HepG2 (cell line): ENCODE measurements around the gene VWA7. TPM values are rescaled to one million over a fixed set of nuclear protein-coding genes. Genes with fewer than 3 reads are reported as not detected.

Experiments
- ATAD3A ChIP-seq: sonication (generic); formaldehyde crosslinking; IDR thresholded peaks from 2 replicates; pipeline ENCODE4 v1.4.0; 2020; ENCODE audit warnings: missing genetic modification reagents
- KLF13 ChIP-seq: sonication (generic); formaldehyde crosslinking; IDR thresholded peaks from 2 replicates; pipeline ENCODE4 v1.4.0; 2020; ENCODE audit warnings: mild to moderate bottlenecking, missing genetic modification reagents
- KLF6 ChIP-seq: IDR thresholded peaks from 2 replicates; pipeline ENCODE4 v1.8.0; 2016; ENCODE audit warnings: missing biosample characterization, missing genetic modification reagents
- KLF9 ChIP-seq: IDR thresholded peaks from 2 replicates; pipeline ENCODE4 v1.6.1; 2016; ENCODE audit warnings: low read depth
- MTF2 ChIP-seq: sonication (generic); formaldehyde crosslinking; IDR thresholded peaks from 2 replicates; pipeline ENCODE4 v1.5.0; 2020; ENCODE audit warnings: missing genetic modification reagents, borderline replicate concordance
- NAIF1 ChIP-seq: sonication (generic); formaldehyde crosslinking; IDR thresholded peaks from 2 replicates; pipeline ENCODE4 v1.5.0; 2020; ENCODE audit warnings: mild to moderate bottlenecking, missing genetic modification reagents, borderline replicate concordance
- PHF21A ChIP-seq: sonication (generic); formaldehyde crosslinking; IDR thresholded peaks from 2 replicates; pipeline ENCODE4 v1.5.0; 2020; ENCODE audit warnings: mild to moderate bottlenecking, missing genetic modification reagents
- PRMT3 ChIP-seq: sonication (generic); formaldehyde crosslinking; IDR thresholded peaks from 2 replicates; pipeline ENCODE4 v1.8.1; 2022; ENCODE audit warnings: low read depth, mild to moderate bottlenecking, moderate library complexity, missing genetic modification reagents, borderline replicate concordance
- SP2 ChIP-seq: sonication (generic); formaldehyde crosslinking; IDR thresholded peaks from 2 replicates; pipeline ENCODE4 v1.5.1; 2020; ENCODE audit warnings: mild to moderate bottlenecking, missing genetic modification reagents
- TRIM24 ChIP-seq: sonication (generic); formaldehyde crosslinking; IDR thresholded peaks from 2 replicates; pipeline ENCODE4 v1.8.0; 2022; ENCODE audit warnings: mild to moderate bottlenecking, missing genetic modification reagents
- ZEB1 ChIP-seq: IDR thresholded peaks from 2 replicates; pipeline ENCODE4 v1.6.1; 2012; ENCODE audit warnings: mild to moderate bottlenecking, low read depth, inconsistent platforms; ENCODE audit not compliant: insufficient replicate concordance
- ZFP36L1 ChIP-seq: sonication (generic); formaldehyde crosslinking; IDR thresholded peaks from 2 replicates; pipeline ENCODE4 v1.8.0; 2022; ENCODE audit warnings: mild to moderate bottlenecking, missing genetic modification reagents, moderate library complexity
- ZFP41 ChIP-seq: sonication (generic); formaldehyde crosslinking; IDR thresholded peaks from 2 replicates; pipeline ENCODE4 v1.4.0; 2020; ENCODE audit warnings: mild to moderate bottlenecking, missing genetic modification reagents, borderline replicate concordance
- ZNF772 ChIP-seq: sonication (generic); formaldehyde crosslinking; IDR thresholded peaks from 2 replicates; pipeline ENCODE4 v1.5.0; 2020; ENCODE audit warnings: mild to moderate bottlenecking, missing genetic modification reagents
- ZNF776 ChIP-seq: sonication (generic); formaldehyde crosslinking; IDR thresholded peaks from 2 replicates; pipeline ENCODE4 v1.4.0; 2020; ENCODE audit warnings: mild to moderate bottlenecking, missing genetic modification reagents
- ZNF83 ChIP-seq: sonication (generic); formaldehyde crosslinking; IDR thresholded peaks from 2 replicates; pipeline ENCODE4 v1.4.0; 2020; ENCODE audit warnings: missing genetic modification reagents, mild to moderate bottlenecking, borderline replicate concordance
- polyA plus RNA-seq, 8 experiments: library from polyadenylated mRNA; depleted of rRNA in 3 of 8; stranded (reverse) in 7 of 8; unstranded in 1 of 8; fragments of >200 nt; fragmentation: Illumina TruSeq in 4 of 8; extraction: Trizol in 4 of 8; gene quantifications; 2 replicates each; pipeline versions ENCODE4 v1.2.1 to v1.2.3, GENCODE V29; 2011 to 2016; ENCODE audit warnings: low read depth in 4 of 8, missing spikeins in 1 of 8, mixed read lengths in 1 of 8; ENCODE audit not compliant: insufficient read depth in 1 of 8
- total RNA-seq, 5 experiments: library from RNA; depleted of rRNA; stranded (reverse); fragments of >200 nt; fragmentation: Illumina TruSeq; extraction: Trizol; gene quantifications; 2 replicates each; pipeline ENCODE4 v1.2.3, GENCODE V29; 2016; ENCODE audit warnings: low read depth in 1 of 5
- TF ChIP-seq, protein P1 (sequence below): sonication (generic); formaldehyde crosslinking; IDR thresholded peaks from 2 replicates; pipeline ENCODE4 v1.4.0; 2020; ENCODE audit warnings: mild to moderate bottlenecking, missing genetic modification reagents
- TF ChIP-seq, protein P2 (sequence below): IDR thresholded peaks from 2 replicates; pipeline ENCODE4 v1.6.1; 2016; ENCODE audit warnings: mild to moderate bottlenecking, missing biosample characterization, missing genetic modification reagents
- TF ChIP-seq, protein P3 (sequence below): sonication (generic); formaldehyde crosslinking; IDR thresholded peaks from 2 replicates; pipeline ENCODE4 v1.8.1; 2022; ENCODE audit warnings: mild to moderate bottlenecking, missing genetic modification reagents
- TF ChIP-seq, protein P4 (sequence below): sonication (generic); formaldehyde crosslinking; IDR thresholded peaks from 2 replicates; pipeline ENCODE4 v1.8.0; 2022; ENCODE audit warnings: missing genetic modification reagents, mild to moderate bottlenecking, inconsistent platforms, borderline replicate concordance
- TF ChIP-seq, protein P5 (sequence below): sonication (generic); formaldehyde crosslinking; IDR thresholded peaks from 2 replicates; pipeline ENCODE4 v1.4.0; 2020; ENCODE audit warnings: missing genetic modification reagents, low read depth, mild to moderate bottlenecking, borderline replicate concordance
- TF ChIP-seq, protein P6 (sequence below): sonication (generic); formaldehyde crosslinking; IDR thresholded peaks from 2 replicates; pipeline ENCODE4 v1.8.0; 2022; ENCODE audit warnings: mild to moderate bottlenecking, missing genetic modification reagents

Gene VWA7
- total and polyA plus RNA-seq, 2 of the 13 experiments (the other 11 are each of a cell fraction or from before 2014, with no cell fraction given) = 0.86 to 3.3 TPM

DNA sequence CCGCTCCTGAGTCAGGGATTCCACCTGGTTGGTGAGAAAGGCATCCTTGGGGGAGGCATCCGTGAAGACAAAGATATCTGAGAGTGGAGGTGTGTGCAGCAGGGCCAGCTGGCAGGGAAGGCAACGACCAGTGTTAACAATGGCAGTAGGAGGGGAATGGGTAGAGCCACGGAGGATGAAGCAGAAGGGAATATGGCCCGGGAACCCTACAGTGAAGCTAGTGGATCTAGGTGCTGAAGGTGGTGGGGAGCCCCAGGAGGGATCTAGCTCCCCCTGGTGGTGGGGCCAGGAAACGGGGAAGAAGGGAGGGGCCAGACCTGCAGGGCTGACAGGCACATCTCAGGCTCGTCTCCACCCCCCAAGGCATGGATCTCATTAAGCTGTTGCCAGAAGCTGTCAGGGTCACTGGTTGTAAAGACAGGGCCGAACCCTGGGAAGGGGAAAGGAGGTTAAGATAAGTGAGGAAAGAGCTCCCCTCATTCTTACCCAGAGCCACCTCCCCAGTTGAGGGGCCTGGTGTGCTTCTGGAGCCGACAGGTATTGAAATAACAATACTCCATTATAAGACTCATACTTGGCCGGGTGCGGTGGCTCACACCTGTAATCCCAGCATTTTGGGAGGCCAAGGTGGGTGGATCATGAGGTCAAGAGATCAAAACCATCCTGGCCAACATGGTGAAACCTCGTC is 7.3 kb downstream of the VWA7 start (continued):
- no peak for TF ChIP-seq ZEB1
- TF ChIP-seq, protein P1, sequence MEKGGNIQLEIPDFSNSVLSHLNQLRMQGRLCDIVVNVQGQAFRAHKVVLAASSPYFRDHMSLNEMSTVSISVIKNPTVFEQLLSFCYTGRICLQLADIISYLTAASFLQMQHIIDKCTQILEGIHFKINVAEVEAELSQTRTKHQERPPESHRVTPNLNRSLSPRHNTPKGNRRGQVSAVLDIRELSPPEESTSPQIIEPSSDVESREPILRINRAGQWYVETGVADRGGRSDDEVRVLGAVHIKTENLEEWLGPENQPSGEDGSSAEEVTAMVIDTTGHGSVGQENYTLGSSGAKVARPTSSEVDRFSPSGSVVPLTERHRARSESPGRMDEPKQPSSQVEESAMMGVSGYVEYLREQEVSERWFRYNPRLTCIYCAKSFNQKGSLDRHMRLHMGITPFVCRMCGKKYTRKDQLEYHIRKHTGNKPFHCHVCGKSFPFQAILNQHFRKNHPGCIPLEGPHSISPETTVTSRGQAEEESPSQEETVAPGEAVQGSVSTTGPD (CRISPR knock-in tag) = no peak
- no peak for TF ChIP-seq ZNF772
- no peak for TF ChIP-seq NAIF1 (CRISPR knock-in tag)
- no peak for TF ChIP-seq PHF21A
- TF ChIP-seq, protein P2, sequence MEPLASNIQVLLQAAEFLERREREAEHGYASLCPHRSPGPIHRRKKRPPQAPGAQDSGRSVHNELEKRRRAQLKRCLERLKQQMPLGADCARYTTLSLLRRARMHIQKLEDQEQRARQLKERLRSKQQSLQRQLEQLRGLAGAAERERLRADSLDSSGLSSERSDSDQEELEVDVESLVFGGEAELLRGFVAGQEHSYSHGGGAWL = no peak; the same call in 1 of the 2 replicates
- TF ChIP-seq ZNF776 = no peak
- TF ChIP-seq ZFP41 (CRISPR knock-in tag) = peak; percentile 39; the same call in 1 of the 2 replicates
- TF ChIP-seq ATAD3A (CRISPR knock-in tag) = no peak
- no peak for TF ChIP-seq SP2
- TF ChIP-seq MTF2 (CRISPR knock-in tag) = no peak
- TF ChIP-seq ZFP36L1 = no peak
- TF ChIP-seq KLF9 (CRISPR knock-in tag) = no peak
- TF ChIP-seq, protein P3, sequence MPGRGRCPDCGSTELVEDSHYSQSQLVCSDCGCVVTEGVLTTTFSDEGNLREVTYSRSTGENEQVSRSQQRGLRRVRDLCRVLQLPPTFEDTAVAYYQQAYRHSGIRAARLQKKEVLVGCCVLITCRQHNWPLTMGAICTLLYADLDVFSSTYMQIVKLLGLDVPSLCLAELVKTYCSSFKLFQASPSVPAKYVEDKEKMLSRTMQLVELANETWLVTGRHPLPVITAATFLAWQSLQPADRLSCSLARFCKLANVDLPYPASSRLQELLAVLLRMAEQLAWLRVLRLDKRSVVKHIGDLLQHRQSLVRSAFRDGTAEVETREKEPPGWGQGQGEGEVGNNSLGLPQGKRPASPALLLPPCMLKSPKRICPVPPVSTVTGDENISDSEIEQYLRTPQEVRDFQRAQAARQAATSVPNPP (CRISPR knock-in tag) = no peak
- TF ChIP-seq, protein P4, sequence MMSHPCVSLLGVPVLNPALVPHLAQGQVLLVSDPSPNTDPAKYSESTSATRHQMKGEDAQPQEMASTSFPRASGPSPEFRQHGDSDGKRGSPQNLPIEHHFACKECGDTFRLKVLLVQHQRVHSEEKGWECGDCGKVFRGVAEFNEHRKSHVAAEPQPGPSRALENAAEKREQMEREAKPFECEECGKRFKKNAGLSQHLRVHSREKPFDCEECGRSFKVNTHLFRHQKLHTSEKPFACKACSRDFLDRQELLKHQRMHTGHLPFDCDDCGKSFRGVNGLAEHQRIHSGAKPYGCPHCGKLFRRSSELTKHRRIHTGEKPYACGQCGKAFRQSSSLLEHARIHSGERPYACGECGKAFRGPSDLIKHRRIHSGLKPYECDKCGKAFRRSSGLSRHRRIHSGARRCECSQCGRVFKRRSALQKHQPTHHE (CRISPR knock-in tag) = no peak
- no peak for TF ChIP-seq TRIM24 (CRISPR knock-in tag)
- TF ChIP-seq, protein P5, sequence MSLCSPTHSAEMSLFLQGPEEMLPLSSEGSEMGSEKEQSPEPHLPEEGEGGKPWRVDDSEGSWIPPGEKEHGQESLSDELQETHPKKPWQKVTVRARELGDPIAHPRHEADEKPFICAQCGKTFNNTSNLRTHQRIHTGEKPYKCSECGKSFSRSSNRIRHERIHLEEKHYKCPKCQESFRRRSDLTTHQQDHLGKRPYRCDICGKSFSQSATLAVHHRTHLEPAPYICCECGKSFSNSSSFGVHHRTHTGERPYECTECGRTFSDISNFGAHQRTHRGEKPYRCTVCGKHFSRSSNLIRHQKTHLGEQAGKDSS (CRISPR knock-in tag) = no peak
- TF ChIP-seq PRMT3 (CRISPR knock-in tag) = no peak
- TF ChIP-seq, protein P6, sequence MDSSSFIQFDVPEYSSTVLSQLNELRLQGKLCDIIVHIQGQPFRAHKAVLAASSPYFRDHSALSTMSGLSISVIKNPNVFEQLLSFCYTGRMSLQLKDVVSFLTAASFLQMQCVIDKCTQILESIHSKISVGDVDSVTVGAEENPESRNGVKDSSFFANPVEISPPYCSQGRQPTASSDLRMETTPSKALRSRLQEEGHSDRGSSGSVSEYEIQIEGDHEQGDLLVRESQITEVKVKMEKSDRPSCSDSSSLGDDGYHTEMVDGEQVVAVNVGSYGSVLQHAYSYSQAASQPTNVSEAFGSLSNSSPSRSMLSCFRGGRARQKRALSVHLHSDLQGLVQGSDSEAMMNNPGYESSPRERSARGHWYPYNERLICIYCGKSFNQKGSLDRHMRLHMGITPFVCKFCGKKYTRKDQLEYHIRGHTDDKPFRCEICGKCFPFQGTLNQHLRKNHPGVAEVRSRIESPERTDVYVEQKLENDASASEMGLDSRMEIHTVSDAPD (CRISPR knock-in tag) = no peak
- no peak for TF ChIP-seq ZNF83
- TF ChIP-seq KLF6 (CRISPR knock-in tag) = no peak
- TF ChIP-seq KLF13 (CRISPR knock-in tag) = no peak
